HL-60 (cell line): ENCODE data around the gene KISS1.

ENCODE experiments used
- DNase-seq, 2 experiments: peaks; one replicate each; pipeline ENCODE4 v3.0.0-alpha.2; 2010 to 2020; ENCODE audit warnings: low read depth in 1 of 2, low spot score in 1 of 2
- H3K27ac ChIP-seq: fragments of 250-450 bp; sonication (Bioruptor Pico); replicated peaks from 2 replicates; pipeline ENCODE4 v1.5.1; 2020; ENCODE audit warnings: mild to moderate bottlenecking, moderate library complexity
- H3K27me3 ChIP-seq: fragments of 250-450 bp; sonication (Bioruptor Pico); 2 replicates; pipeline ENCODE4 v1.5.1; 2021; ENCODE audit warnings: mild to moderate bottlenecking, moderate library complexity; ENCODE audit not compliant: insufficient read depth, poor library complexity, severe bottlenecking
- H3K4me3 ChIP-seq: replicated peaks from 2 replicates; pipeline ENCODE4 v1.5.1; 2011; ENCODE audit warnings: mild to moderate bottlenecking, control low read depth, low read length; ENCODE audit not compliant: insufficient read depth
- GABPA ChIP-seq: IDR thresholded peaks from 2 replicates; pipeline ENCODE4 v1.6.1; 2012; ENCODE audit warnings: low read depth
- POLR2AphosphoS5 ChIP-seq: IDR thresholded peaks from 2 replicates; pipeline ENCODE4 v1.6.1; 2012; ENCODE audit warnings: low read depth
- SPI1 ChIP-seq: IDR thresholded peaks from 2 replicates; pipeline ENCODE4 v1.6.1; 2012; ENCODE audit warnings: low read depth, mild to moderate bottlenecking, borderline replicate concordance
- TF ChIP-seq, protein P1 (sequence below): IDR thresholded peaks from one replicate; pipeline ENCODE4 v1.5.1; 2011; ENCODE audit warnings: low read length, control low read depth, inconsistent platforms; ENCODE audit not compliant: insufficient read depth
- TF ChIP-seq, protein P2 (sequence below): IDR thresholded peaks from 2 replicates; pipeline ENCODE4 v1.6.1; 2012; ENCODE audit warnings: low read depth; ENCODE audit not compliant: insufficient replicate concordance

Gene KISS1

DNA sequence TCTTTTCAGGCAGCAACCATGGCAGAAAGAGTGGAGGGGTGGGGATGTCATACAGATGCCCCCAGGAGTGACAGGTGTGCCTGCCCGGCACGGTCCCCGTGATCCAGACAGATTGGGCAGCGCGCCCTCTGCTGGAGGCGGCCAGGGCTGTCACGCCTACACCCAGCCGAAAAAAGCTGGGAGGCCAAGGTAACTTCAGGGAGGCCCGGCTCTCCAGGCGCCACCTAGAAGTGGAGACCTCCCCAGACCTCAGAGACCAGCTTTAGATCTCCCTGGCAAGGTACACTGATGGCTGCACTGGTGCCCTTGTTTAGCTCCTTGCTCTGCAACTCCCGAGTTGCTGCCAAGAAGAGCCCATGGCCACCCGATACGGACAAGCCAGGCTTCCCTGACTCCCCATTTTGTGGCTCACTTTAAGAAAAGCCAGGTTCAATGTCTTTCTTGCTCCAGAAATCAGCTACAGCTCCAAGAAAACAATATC is 10.9 kb upstream of the KISS1 start:
- H3K27ac ChIP-seq = no peak overlapping the region
- peak; percentile 6 to 29 for DNase-seq
- TF ChIP-seq POLR2AphosphoS5 (no peak), SPI1 (no peak), GABPA (no peak)
- TF ChIP-seq, protein P1, sequence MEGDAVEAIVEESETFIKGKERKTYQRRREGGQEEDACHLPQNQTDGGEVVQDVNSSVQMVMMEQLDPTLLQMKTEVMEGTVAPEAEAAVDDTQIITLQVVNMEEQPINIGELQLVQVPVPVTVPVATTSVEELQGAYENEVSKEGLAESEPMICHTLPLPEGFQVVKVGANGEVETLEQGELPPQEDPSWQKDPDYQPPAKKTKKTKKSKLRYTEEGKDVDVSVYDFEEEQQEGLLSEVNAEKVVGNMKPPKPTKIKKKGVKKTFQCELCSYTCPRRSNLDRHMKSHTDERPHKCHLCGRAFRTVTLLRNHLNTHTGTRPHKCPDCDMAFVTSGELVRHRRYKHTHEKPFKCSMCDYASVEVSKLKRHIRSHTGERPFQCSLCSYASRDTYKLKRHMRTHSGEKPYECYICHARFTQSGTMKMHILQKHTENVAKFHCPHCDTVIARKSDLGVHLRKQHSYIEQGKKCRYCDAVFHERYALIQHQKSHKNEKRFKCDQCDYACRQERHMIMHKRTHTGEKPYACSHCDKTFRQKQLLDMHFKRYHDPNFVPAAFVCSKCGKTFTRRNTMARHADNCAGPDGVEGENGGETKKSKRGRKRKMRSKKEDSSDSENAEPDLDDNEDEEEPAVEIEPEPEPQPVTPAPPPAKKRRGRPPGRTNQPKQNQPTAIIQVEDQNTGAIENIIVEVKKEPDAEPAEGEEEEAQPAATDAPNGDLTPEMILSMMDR = peak; percentile 80
- H3K27me3 ChIP-seq = peaks cover 22% of the 10 kb centered on the region
- no peak overlapping the region for H3K4me3 ChIP-seq

DNA sequence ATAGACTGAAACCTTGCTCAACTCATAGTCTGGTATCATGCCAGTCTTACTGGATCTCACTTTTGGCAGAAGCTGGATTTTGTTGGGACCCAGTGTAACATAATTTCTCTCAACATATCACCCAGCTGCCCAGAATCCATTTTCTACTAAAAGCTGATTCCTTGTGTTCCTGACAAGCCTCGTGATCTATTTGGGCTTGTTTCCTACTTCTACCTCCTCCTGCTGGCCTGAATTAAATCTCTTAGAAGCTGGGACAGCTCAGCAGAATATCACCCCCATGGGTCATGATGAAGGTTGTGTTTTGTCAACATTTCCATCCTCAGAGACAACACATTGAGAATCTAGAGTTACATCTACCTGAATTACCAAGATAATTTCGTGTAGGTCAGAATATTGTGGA is 9.8 kb upstream of the KISS1 start:
- DNase-seq = peak in 1 of 2 experiments; percentile 6
- H3K4me3 ChIP-seq = no peak overlapping the region
- TF ChIP-seq, protein P2, sequence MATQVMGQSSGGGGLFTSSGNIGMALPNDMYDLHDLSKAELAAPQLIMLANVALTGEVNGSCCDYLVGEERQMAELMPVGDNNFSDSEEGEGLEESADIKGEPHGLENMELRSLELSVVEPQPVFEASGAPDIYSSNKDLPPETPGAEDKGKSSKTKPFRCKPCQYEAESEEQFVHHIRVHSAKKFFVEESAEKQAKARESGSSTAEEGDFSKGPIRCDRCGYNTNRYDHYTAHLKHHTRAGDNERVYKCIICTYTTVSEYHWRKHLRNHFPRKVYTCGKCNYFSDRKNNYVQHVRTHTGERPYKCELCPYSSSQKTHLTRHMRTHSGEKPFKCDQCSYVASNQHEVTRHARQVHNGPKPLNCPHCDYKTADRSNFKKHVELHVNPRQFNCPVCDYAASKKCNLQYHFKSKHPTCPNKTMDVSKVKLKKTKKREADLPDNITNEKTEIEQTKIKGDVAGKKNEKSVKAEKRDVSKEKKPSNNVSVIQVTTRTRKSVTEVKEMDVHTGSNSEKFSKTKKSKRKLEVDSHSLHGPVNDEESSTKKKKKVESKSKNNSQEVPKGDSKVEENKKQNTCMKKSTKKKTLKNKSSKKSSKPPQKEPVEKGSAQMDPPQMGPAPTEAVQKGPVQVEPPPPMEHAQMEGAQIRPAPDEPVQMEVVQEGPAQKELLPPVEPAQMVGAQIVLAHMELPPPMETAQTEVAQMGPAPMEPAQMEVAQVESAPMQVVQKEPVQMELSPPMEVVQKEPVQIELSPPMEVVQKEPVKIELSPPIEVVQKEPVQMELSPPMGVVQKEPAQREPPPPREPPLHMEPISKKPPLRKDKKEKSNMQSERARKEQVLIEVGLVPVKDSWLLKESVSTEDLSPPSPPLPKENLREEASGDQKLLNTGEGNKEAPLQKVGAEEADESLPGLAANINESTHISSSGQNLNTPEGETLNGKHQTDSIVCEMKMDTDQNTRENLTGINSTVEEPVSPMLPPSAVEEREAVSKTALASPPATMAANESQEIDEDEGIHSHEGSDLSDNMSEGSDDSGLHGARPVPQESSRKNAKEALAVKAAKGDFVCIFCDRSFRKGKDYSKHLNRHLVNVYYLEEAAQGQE = no peak
- TF ChIP-seq GABPA = no peak
- no peak for TF ChIP-seq POLR2AphosphoS5
- no peak for TF ChIP-seq SPI1
- TF ChIP-seq, protein P1 = no peak
- no peak overlapping the region for H3K27ac ChIP-seq
- peaks cover 22% of the 10 kb centered on the region for H3K27me3 ChIP-seq

DNA sequence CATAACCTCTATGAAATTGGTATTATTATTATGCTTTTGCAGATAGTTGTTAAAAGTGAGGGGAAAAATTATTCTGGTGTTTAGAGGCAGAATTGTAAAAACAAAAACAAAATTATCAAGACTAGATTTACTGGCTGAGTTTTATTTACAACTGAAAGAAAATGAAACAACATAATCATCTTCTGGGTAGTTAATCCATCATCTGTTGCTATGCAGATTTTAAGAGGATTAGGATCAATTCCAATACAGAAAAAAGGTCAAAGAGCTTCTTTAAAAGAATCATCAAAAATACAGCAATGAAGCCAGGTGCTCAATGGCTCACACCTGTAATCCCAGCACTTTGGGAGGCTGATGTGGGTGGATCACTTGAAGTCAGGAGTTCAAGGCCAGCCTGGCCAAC is 9.2 kb upstream of the KISS1 start:
- no peak overlapping the region for H3K27ac ChIP-seq
- no peak overlapping the region for H3K4me3 ChIP-seq
- TF ChIP-seq, protein P2 = no peak
- no peak for TF ChIP-seq POLR2AphosphoS5
- TF ChIP-seq GABPA = no peak
- TF ChIP-seq SPI1 = no peak
- TF ChIP-seq, protein P1 = no peak
- H3K27me3 ChIP-seq = peaks cover 25% of the 10 kb centered on the region
- DNase-seq = no peak

DNA sequence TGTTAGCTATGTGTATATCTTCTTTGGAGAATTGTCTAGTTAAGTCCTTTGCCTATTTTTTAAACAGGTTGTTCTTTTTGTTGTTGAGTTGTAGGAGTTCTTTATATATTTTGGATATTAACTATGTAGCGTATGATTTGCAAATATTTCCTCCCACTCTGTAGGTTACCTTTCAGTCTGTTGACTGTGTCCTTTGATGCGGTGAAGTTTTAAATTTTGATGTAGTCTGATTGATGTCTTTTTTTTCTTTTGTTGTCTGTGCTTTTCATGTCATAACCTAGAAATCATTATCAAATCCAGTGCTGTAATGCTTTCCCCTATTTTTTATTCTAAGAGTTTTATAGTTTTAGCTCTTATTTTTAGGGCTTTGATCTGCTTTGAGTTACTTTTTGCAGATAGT is 8.7 kb upstream of the KISS1 start:
- H3K27ac ChIP-seq = no peak overlapping the region
- no peak for DNase-seq
- no peak overlapping the region for H3K4me3 ChIP-seq
- TF ChIP-seq GABPA (no peak), SPI1 (no peak), POLR2AphosphoS5 (no peak)
- TF ChIP-seq, protein P1 = no peak
- TF ChIP-seq, protein P2 = no peak
- peaks cover 25% of the 10 kb centered on the region for H3K27me3 ChIP-seq
